Left ventricle myocardium inferior (tissue), 1 donor: ENCODE measurements around the gene LTB4R2. TPM values are rescaled to one million over a fixed set of nuclear protein-coding genes. Genes with fewer than 3 reads are reported as not detected.

Experiments used
- DNase-seq: peaks from one replicate; pipeline ENCODE4 v3.0.0-alpha.2; 2020
- H3K27ac ChIP-seq: fragments of 200-600 bp; replicated peaks from 2 replicates; pipeline ENCODE4 v1.8.0; 2021
- H3K27me3 ChIP-seq: fragments of 200-600 bp; 2 replicates; pipeline ENCODE4 v1.8.0; 2021; ENCODE audit warnings: low read depth
- H3K36me3 ChIP-seq: fragments of 200-600 bp; 2 replicates; pipeline ENCODE4 v1.8.0; 2021
- H3K4me1 ChIP-seq: fragments of 200-600 bp; 2 replicates; pipeline ENCODE4 v1.8.0; 2021
- H3K4me3 ChIP-seq: fragments of 200-600 bp; 2 replicates; pipeline ENCODE4 v1.8.0; 2021; ENCODE audit warnings: mild to moderate bottlenecking, moderate library complexity
- H3K9me3 ChIP-seq: fragments of 200-600 bp; replicated peaks from 2 replicates; pipeline ENCODE4 v1.8.0; 2021
- intact Hi-C: fragments of 100-400 bp; cut with micrococcal nuclease; formaldehyde crosslinking; loops from one replicate; pipeline ENCODE4 v1.11.0; 2022
- total RNA-seq: library from RNA; stranded (reverse); fragmentation: NEBNext Ultra II Directional; extraction: Animal tissue kit (Norgen Biotek cat#: 25700); gene quantifications from one replicate; pipeline ENCODE4 v1.2.1, GENCODE V29; 2021
- TF ChIP-seq, protein P1 (sequence below): fragments of 200-600 bp; IDR thresholded peaks from 2 replicates; pipeline ENCODE4 v1.8.0; 2021; ENCODE audit warnings: antibody characterized with exemption, mild to moderate bottlenecking, borderline replicate concordance
- donor health status: DM: no; HTN: yes; CAD: no; lungs with severe emphysema.

LTB4R2 gene
- total RNA-seq, 1 donor from 2014 or later = 0.71 TPM

DNA sequence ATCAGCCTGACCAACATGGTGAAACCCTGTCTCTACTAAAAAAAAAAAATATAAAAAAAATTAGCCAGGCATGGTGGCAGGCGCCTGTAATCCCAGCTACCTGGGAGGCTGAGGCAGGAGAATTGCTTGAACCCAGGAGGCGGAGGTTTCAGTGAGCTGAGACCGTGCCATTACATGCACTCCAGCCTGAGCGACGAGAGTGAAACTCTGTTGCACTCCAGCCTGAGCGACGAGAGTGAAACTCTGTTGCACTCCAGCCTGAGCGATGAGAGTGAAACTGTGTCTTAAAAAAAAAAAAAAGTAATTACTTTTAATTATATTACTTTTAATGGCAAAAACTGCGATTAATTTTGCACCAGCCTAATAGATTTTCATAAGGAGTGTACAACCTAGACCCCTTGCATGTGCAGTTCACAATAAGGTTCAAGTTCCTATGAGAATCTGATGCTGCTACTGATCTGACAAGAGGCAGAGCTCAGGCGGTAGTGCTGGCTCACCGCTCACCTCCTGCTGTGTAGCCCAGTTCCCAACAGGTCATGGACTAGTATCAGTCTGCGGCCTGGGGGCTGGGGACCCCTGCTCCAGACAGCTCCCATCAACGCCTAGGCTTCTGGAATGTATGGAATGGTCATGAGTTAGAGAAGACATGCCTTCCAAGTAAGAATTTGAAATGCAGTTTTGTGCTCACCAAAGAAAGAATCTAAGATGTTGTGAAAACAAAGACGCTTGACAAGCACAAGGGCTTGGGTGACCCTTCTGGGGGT is 11.5 kb downstream of the LTB4R2 start:
- Histone ChIP-seq H3K9me3 (no peaks in the 10 kb centered on the region), H3K27ac (no peak overlapping the region), H3K4me3 (no peak overlapping the region), H3K4me1 (peaks cover 12% of the 10 kb centered on the region), H3K36me3 (peaks cover 38% of the 10 kb centered on the region), H3K27me3 (peaks cover 38% of the 10 kb centered on the region)
- intact Hi-C loops = no loop called here
- no peak for DNase-seq
- TF ChIP-seq, protein P1, sequence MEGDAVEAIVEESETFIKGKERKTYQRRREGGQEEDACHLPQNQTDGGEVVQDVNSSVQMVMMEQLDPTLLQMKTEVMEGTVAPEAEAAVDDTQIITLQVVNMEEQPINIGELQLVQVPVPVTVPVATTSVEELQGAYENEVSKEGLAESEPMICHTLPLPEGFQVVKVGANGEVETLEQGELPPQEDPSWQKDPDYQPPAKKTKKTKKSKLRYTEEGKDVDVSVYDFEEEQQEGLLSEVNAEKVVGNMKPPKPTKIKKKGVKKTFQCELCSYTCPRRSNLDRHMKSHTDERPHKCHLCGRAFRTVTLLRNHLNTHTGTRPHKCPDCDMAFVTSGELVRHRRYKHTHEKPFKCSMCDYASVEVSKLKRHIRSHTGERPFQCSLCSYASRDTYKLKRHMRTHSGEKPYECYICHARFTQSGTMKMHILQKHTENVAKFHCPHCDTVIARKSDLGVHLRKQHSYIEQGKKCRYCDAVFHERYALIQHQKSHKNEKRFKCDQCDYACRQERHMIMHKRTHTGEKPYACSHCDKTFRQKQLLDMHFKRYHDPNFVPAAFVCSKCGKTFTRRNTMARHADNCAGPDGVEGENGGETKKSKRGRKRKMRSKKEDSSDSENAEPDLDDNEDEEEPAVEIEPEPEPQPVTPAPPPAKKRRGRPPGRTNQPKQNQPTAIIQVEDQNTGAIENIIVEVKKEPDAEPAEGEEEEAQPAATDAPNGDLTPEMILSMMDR = no peak

DNA sequence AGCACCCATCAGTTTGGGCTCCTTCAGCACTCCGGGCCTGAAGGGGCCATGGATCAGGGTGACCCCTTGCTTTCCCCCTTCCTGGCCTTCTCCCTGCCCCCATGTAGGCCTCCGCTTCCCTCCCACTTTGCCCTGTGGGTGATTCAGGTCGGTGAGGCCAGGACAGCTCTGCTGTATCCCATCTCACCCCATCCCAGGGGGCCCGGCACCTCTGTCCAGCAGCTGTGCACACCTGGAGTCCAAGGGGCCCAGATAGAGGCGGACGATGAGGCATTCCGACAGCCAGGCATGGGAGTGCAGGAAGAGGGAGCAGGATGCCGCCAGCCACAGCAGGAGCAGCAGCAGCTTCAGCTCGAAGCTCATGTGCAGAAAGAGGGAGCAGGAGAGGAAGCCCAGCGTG is 12.7 kb downstream of the LTB4R2 start:
- DNase-seq = no peak
- no peak overlapping the region for H3K27ac ChIP-seq
- intact Hi-C loops = no loop called here
- H3K9me3 ChIP-seq = no peaks in the 10 kb centered on the region
- H3K27me3 ChIP-seq = peaks cover 26% of the 10 kb centered on the region
- peaks cover 38% of the 10 kb centered on the region for H3K36me3 ChIP-seq
- H3K4me1 ChIP-seq = no peaks in the 10 kb centered on the region
- TF ChIP-seq, protein P1 = no peak
- H3K4me3 ChIP-seq = no peak overlapping the region

DNA sequence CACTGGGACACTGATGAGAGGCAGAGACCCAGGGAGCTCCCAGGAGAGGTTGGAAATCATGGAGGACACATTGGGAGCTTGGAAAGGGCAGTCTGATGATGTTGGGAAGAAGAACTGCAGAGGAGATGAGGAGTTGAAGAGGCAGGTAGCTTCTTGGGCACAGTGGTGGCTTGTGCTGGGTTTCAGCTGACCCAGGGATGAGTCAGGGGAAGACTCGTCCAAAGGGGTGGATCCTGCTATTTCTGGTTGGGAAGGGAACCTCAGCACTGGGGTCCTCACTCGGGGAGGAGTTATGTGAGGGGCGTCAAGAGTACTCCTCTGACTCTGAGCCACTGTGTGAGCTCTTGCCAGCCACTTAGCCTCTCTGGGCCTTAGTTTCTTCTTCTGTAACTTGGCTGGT is 13.4 kb downstream of the LTB4R2 start:
- H3K4me1 ChIP-seq = no peaks in the 10 kb centered on the region
- no peak overlapping the region for H3K4me3 ChIP-seq
- intact Hi-C loops = no loop called here
- H3K36me3 ChIP-seq = peaks cover 38% of the 10 kb centered on the region
- peaks cover 19% of the 10 kb centered on the region for H3K27me3 ChIP-seq
- TF ChIP-seq, protein P1 = no peak
- no peak overlapping the region for H3K27ac ChIP-seq
- no peak for DNase-seq
- no peaks in the 10 kb centered on the region for H3K9me3 ChIP-seq

DNA sequence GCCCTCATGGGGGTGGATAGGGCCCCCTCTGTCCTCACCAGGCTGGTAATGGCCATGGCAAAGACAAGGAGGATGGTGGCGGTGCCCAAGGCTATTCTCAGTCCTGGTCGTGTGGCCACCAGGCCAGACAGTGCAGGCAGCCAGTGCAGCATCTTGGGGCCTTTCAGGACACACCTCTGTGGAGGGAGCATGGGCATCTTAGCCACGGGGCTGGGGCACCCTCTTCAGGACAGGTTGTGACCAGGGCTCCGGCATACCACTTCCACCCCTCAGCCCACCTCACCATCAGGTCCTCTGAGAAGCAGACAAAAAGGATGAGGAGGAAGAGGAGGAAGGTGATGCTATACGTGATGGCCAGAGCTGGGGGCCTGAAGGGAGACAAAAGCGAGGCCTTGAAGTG is 14.1 kb downstream of the LTB4R2 start:
- TF ChIP-seq, protein P1 = no peak
- Histone ChIP-seq H3K4me3 (no peak overlapping the region), H3K27ac (no peak overlapping the region), H3K4me1 (no peaks in the 10 kb centered on the region), H3K9me3 (no peaks in the 10 kb centered on the region), H3K36me3 (peaks cover 38% of the 10 kb centered on the region), H3K27me3 (peaks cover 12% of the 10 kb centered on the region)
- no peak for DNase-seq
- intact Hi-C loops = no loop called here

GRCh38 chr14:24325041-24325530 is 15.1 kb downstream of the LTB4R2 start:
- H3K27ac ChIP-seq = no peak overlapping the region
- DNase-seq = no peak
- no peaks in the 10 kb centered on the region for H3K9me3 ChIP-seq
- H3K36me3 ChIP-seq = peaks cover 33% of the 10 kb centered on the region
- intact Hi-C loops = no loop called here
- TF ChIP-seq, protein P1 = no peak
- no peak overlapping the region for H3K4me3 ChIP-seq
- H3K4me1 ChIP-seq = no peaks in the 10 kb centered on the region
- H3K27me3 ChIP-seq = peaks cover 3% of the 10 kb centered on the region
